ENCODE data around the gene DIAPH2. TPM values are rescaled to one million over a fixed set of nuclear protein-coding genes. Genes with fewer than 3 reads are reported as not detected.

Gene DIAPH2
- total and polyA plus RNA-seq, 2 experiments from 2014 or later: 16.2 to 56.6 TPM

DNA sequence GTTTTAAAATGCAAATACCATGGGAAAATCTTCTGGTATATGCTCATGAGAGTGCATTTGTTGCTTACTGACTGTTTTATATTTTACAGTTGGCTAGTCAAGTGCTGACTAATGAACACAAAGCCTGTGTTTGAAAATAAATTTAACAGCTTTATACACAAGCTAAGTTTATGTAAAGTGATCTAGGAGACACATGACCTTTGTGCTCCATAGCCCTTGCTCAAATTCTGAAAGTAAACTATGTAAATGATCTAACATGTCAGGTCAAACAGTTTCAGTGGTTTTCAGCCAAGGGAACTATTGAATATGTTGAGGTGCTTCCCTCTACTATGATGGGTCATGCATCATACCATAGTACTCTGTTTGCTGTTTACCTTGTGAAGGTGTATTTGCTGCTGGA, 36.7 kb downstream of the DIAPH2 start:
- Histone ChIP-seq H3K4me1 (ENCODE audit: insufficient read depth) (peaks cover 14% of the 10 kb centered on the region), H2AFZ (no peak overlapping the region), H3K9me2 (ENCODE audit: insufficient read depth) (no peaks in the 10 kb centered on the region), H3K27ac (ENCODE audit: low read depth) (no peak overlapping the region), H3K4me3 (no peak overlapping the region), H3K4me2 (no peak overlapping the region), H3F3A (replicated peaks; ENCODE audit: low read depth) (no peaks in the 10 kb centered on the region), H3K36me3 (ENCODE audit: insufficient read depth) (no peaks in the 10 kb centered on the region), H4K20me1 (replicated peaks; ENCODE audit: insufficient read depth) (no peaks in the 10 kb centered on the region), H3K27me3 (ENCODE audit: insufficient read depth) (no peaks in the 10 kb centered on the region), H3K79me2 (replicated peaks; ENCODE audit: insufficient read depth) (0 out of 2 replicates have a peak, but pooled peaks cover 5% of the 10 kb centered on the region)
- no peak for TF ChIP-seq NANOG (IDR thresholded peaks at IDR 0.05; ENCODE audit: borderline replicate concordance)
- TF ChIP-seq EZH2phosphoT487 (IDR thresholded peaks at IDR 0.05; ENCODE audit: unreplicated experiment): no peak
- no peak for TF ChIP-seq JUNB (IDR thresholded peaks at IDR 0.05; ENCODE audit: unreplicated experiment)
- no peak for TF ChIP-seq ZNF462 (CRISPR knock-in tag; IDR thresholded peaks at IDR 0.05)
- TF ChIP-seq POLR2AphosphoS5 (IDR thresholded peaks at IDR 0.05; ENCODE audit: low read depth): no peak
- TF ChIP-seq ZNF331 (CRISPR knock-in tag; IDR thresholded peaks at IDR 0.05; ENCODE audit: low read depth): no peak
- TF ChIP-seq, protein P1, sequence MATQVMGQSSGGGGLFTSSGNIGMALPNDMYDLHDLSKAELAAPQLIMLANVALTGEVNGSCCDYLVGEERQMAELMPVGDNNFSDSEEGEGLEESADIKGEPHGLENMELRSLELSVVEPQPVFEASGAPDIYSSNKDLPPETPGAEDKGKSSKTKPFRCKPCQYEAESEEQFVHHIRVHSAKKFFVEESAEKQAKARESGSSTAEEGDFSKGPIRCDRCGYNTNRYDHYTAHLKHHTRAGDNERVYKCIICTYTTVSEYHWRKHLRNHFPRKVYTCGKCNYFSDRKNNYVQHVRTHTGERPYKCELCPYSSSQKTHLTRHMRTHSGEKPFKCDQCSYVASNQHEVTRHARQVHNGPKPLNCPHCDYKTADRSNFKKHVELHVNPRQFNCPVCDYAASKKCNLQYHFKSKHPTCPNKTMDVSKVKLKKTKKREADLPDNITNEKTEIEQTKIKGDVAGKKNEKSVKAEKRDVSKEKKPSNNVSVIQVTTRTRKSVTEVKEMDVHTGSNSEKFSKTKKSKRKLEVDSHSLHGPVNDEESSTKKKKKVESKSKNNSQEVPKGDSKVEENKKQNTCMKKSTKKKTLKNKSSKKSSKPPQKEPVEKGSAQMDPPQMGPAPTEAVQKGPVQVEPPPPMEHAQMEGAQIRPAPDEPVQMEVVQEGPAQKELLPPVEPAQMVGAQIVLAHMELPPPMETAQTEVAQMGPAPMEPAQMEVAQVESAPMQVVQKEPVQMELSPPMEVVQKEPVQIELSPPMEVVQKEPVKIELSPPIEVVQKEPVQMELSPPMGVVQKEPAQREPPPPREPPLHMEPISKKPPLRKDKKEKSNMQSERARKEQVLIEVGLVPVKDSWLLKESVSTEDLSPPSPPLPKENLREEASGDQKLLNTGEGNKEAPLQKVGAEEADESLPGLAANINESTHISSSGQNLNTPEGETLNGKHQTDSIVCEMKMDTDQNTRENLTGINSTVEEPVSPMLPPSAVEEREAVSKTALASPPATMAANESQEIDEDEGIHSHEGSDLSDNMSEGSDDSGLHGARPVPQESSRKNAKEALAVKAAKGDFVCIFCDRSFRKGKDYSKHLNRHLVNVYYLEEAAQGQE (IDR thresholded peaks at IDR 0.05; ENCODE audit: unreplicated experiment): no peak
- TF ChIP-seq CREB1 (CRISPR knock-in tag; IDR thresholded peaks at IDR 0.05; ENCODE audit: low read depth): no peak
- TF ChIP-seq ZNF114 (CRISPR knock-in tag; IDR thresholded peaks at IDR 0.05): no peak
- no peak for TF ChIP-seq EZH2 (IDR thresholded peaks at IDR 0.05; ENCODE audit: low read depth, unreplicated experiment)
- no peak for TF ChIP-seq CTCF (conservative IDR thresholded peaks at IDR 0.05; ENCODE audit: low read depth in 2 of 2)
- TF ChIP-seq ETS1 (IDR thresholded peaks at IDR 0.05): no peak
- no peak for TF ChIP-seq STAT1 (IDR thresholded peaks at IDR 0.05; ENCODE audit: unreplicated experiment)
- peaks cover 14% of the 10 kb centered on the region; the same call in 2 of the 3 replicates for H3K36me3 Mint-ChIP-seq (ENCODE audit: low read depth)
- H3K4me1 Mint-ChIP-seq: peaks cover 4% of the 10 kb centered on the region; the same call in 2 of the 3 replicates
- H3K9me3 Mint-ChIP-seq: peaks cover 14% of the 10 kb centered on the region; the same call in 2 of the 3 replicates
- ATAC-seq: no peak
- no peak overlapping the region for H3K4me3 Mint-ChIP-seq
- no peaks in the 10 kb centered on the region for H3K27me3 Mint-ChIP-seq (ENCODE audit: insufficient read depth, low read depth, poor library complexity)
- no peak overlapping the region for H3K27ac Mint-ChIP-seq
- no peak for DNase-seq (ENCODE audit: low spot score)

Measured in GM23338 (cell line).